HEK293 (cell line): Measurements from ENCODE around the gene SVOP.

Source experiments
- CTCF ChIA-PET: fragments of 350-600 bp; formaldehyde crosslinking; extraction: SDS; loops from one replicate; lab custom pipeline; 2021; ENCODE audit warnings: antibody characterized with exemption; lab: Yijun Ruan, JAX
- POLR2A ChIA-PET: fragments of 300-600 bp; formaldehyde crosslinking; extraction: SDS; loops from one replicate; lab custom pipeline; 2020; ENCODE audit warnings: antibody characterized with exemption, inconsistent platforms; lab: Yijun Ruan, JAX
- H3K27ac ChIP-seq: fragments of 200-500 bp; sonication (Bioruptor generic); 2 replicates; pipeline ENCODE4 v1.5.1; 2014; ENCODE audit warnings: low read depth, low read length, control low read depth, inconsistent platforms; ENCODE audit errors: extremely low read depth
- H3K36me3 ChIP-seq, 2 experiments: fragments of 200-500 bp in 1 of 2; sonication (Bioruptor generic) in 1 of 2; 1 replicate in 1 of 2; 2 replicates in 1 of 2; pipeline ENCODE4 v1.5.1; 2014 to 2017; ENCODE audit warnings: inconsistent platforms in 2 of 2, low read length in 2 of 2; ENCODE audit not compliant: control insufficient read depth in 2 of 2, insufficient read depth in 1 of 2
- H3K4me1 ChIP-seq: fragments of 200-500 bp; sonication (Bioruptor generic); 2 replicates; pipeline ENCODE4 v1.5.1; 2014; ENCODE audit warnings: mild to moderate bottlenecking, low read length, inconsistent platforms; ENCODE audit not compliant: control insufficient read depth, insufficient read depth
- H3K4me3 ChIP-seq: 2 replicates; pipeline ENCODE4 v1.5.1; 2011; ENCODE audit warnings: low read depth, mild to moderate bottlenecking, control low read depth, low read length, moderate library complexity
- H3K9me3 ChIP-seq: fragments of 200-500 bp; sonication (Bioruptor generic); 2 replicates; pipeline ENCODE4 v1.5.1; 2014; ENCODE audit warnings: low read depth, low read length, inconsistent platforms; ENCODE audit not compliant: control insufficient read depth, insufficient read depth
- GLIS2 ChIP-seq: fragments of 450-650 bp; formaldehyde crosslinking; IDR thresholded peaks from 2 replicates; pipeline ENCODE4 v1.5.1; 2016; ENCODE audit warnings: missing biosample characterization, missing genetic modification characterization
- KLF8 ChIP-seq: fragments of 450-650 bp; formaldehyde crosslinking; IDR thresholded peaks from 2 replicates; pipeline ENCODE4 v1.5.1; 2016; ENCODE audit warnings: missing biosample characterization, missing genetic modification characterization
- SCRT2 ChIP-seq: fragments of 450-650 bp; formaldehyde crosslinking; IDR thresholded peaks from 2 replicates; pipeline ENCODE4 v1.5.1; 2016; ENCODE audit warnings: missing biosample characterization, missing genetic modification characterization
- YY1 ChIP-seq: fragments of 450-650 bp; formaldehyde crosslinking; IDR thresholded peaks from 2 replicates; pipeline ENCODE4 v1.5.1; 2018; ENCODE audit warnings: missing biosample characterization, missing genetic modification characterization
- ZBTB17 ChIP-seq: fragments of 450-650 bp; formaldehyde crosslinking; IDR thresholded peaks from 2 replicates; pipeline ENCODE4 v1.5.1; 2016; ENCODE audit warnings: missing biosample characterization, missing genetic modification characterization
- ZEB2 ChIP-seq: fragments of 450-650 bp; formaldehyde crosslinking; IDR thresholded peaks from 2 replicates; pipeline ENCODE4 v1.5.1; 2016; ENCODE audit warnings: missing biosample characterization, missing genetic modification characterization
- ZNF140 ChIP-seq: fragments of 450-650 bp; formaldehyde crosslinking; IDR thresholded peaks from 2 replicates; pipeline ENCODE4 v1.5.1; 2016; ENCODE audit warnings: missing biosample characterization, missing genetic modification characterization
- ZNF184 ChIP-seq: fragments of 450-650 bp; IDR thresholded peaks from 2 replicates; pipeline ENCODE4 v1.5.1; 2018; ENCODE audit warnings: missing biosample characterization, mild to moderate bottlenecking, missing genetic modification characterization
- ZNF335 ChIP-seq: fragments of 450-650 bp; formaldehyde crosslinking; conservative IDR thresholded peaks from 2 replicates; pipeline ENCODE4 v1.5.1; 2016; ENCODE audit warnings: missing biosample characterization, missing genetic modification characterization
- ZNF341 ChIP-seq: fragments of 450-650 bp; formaldehyde crosslinking; IDR thresholded peaks from 2 replicates; pipeline ENCODE4; 2016; ENCODE audit warnings: low read depth, missing biosample characterization, missing genetic modification characterization
- ZNF501 ChIP-seq: fragments of 450-650 bp; formaldehyde crosslinking; IDR thresholded peaks from 2 replicates; pipeline ENCODE4 v1.5.1; 2016; ENCODE audit warnings: missing biosample characterization, missing genetic modification characterization
- ZNF510 ChIP-seq: fragments of 450-650 bp; formaldehyde crosslinking; IDR thresholded peaks from 2 replicates; pipeline ENCODE4 v1.5.1; 2018; ENCODE audit warnings: mild to moderate bottlenecking, missing genetic modification characterization, missing biosample characterization; ENCODE audit not compliant: insufficient replicate concordance
- ZNF561 ChIP-seq: fragments of 450-650 bp; IDR thresholded peaks from 2 replicates; pipeline ENCODE4 v1.5.1; 2018; ENCODE audit warnings: missing biosample characterization, missing genetic modification characterization, borderline replicate concordance
- ZNF623 ChIP-seq: fragments of 450-650 bp; formaldehyde crosslinking; IDR thresholded peaks from 2 replicates; pipeline ENCODE4 v1.5.1; 2016; ENCODE audit warnings: missing biosample characterization, missing genetic modification characterization
- ZNF654 ChIP-seq: fragments of 450-650 bp; formaldehyde crosslinking; IDR thresholded peaks from 2 replicates; pipeline ENCODE4 v1.5.1; 2016; ENCODE audit warnings: low read depth, missing biosample characterization, missing genetic modification characterization
- ZNF660 ChIP-seq: fragments of 450-650 bp; IDR thresholded peaks from 2 replicates; pipeline ENCODE4 v1.5.1; 2018; ENCODE audit warnings: missing biosample characterization, mild to moderate bottlenecking, missing genetic modification characterization
- ZNF768 ChIP-seq: fragments of 450-650 bp; formaldehyde crosslinking; IDR thresholded peaks from 2 replicates; pipeline ENCODE4 v1.5.1; 2018; ENCODE audit warnings: missing biosample characterization, mild to moderate bottlenecking, missing genetic modification characterization
- ZXDB ChIP-seq: fragments of 450-650 bp; formaldehyde crosslinking; IDR thresholded peaks from 2 replicates; pipeline ENCODE4 v1.5.1; 2016; ENCODE audit warnings: missing biosample characterization, missing genetic modification characterization
- TF ChIP-seq, protein P1 (sequence below): fragments of 450-650 bp; formaldehyde crosslinking; IDR thresholded peaks from 2 replicates; pipeline ENCODE4 v1.5.1; 2016; ENCODE audit warnings: missing biosample characterization, missing genetic modification characterization, low read depth
- TF ChIP-seq, protein P2 (sequence below): fragments of 450-650 bp; formaldehyde crosslinking; IDR thresholded peaks from 2 replicates; pipeline ENCODE4 v1.5.1; 2016; ENCODE audit warnings: missing biosample characterization, missing genetic modification characterization, low read depth
- TF ChIP-seq, protein P3 (sequence below): fragments of 450-650 bp; formaldehyde crosslinking; IDR thresholded peaks from 2 replicates; pipeline ENCODE4 v1.5.1; 2017; ENCODE audit warnings: missing biosample characterization, missing genetic modification characterization
- TF ChIP-seq, protein P4 (sequence below): fragments of 450-650 bp; formaldehyde crosslinking; IDR thresholded peaks from 2 replicates; pipeline ENCODE4 v1.5.1; 2016; ENCODE audit warnings: missing biosample characterization, missing genetic modification characterization

SVOP gene

DNA sequence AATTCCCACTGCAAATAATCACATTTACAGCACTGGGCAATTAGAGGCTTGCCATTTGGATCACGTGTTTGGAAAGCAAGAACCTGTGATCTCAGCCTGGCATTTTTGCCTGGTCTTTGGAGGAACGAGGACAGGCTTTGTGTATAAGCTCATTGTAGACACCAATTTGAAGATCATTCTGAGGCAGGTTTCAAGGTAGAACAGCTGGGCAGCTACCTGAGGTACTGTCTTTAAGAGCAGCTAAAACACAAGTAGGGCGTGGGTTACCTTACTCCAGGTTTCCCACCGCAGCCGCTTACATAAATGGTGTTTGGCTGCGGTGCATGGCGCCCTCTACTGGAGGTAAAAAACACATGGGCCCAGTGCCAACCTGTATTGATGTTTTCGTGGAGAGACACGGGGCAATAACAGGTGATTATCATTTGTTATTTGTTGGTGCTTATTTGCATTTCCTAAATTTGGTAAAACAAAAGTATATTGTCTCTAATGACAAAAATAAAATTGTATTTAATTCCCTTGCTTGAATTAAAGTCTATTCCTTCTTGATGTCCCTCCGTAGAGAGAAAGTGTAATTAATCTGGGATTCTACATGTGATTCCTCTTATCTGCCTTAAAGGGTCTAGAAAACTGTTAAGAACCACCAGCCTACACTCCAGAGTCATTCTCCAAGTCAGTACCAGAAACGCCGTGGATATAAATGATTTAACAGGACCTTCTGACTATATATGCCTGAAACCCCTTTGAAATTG lies 69.7 kb downstream of the SVOP start (continued):
- TF ChIP-seq ZNF561: peak; percentile 38; the same call in 1 of the 2 replicates
- 0 out of 2 replicates have a peak, but pooled peaks have one; percentile 43 for TF ChIP-seq ZNF184 (tag by site-specific recombination)
- TF ChIP-seq ZBTB17 (tag by site-specific recombination): peak; percentile 58
- TF ChIP-seq ZNF660: peak; percentile 86; the same call in 1 of the 2 replicates
- no peak for TF ChIP-seq ZNF768
- TF ChIP-seq ZEB2: peak; percentile 60
- peak; percentile 82 for TF ChIP-seq ZNF654
- peak; percentile 38; the same call in 1 of the 2 replicates for TF ChIP-seq ZNF335 (tag by site-specific recombination)
- TF ChIP-seq ZNF140: no peak
- peak; percentile 77 for TF ChIP-seq SCRT2 (tag by site-specific recombination)

DNA sequence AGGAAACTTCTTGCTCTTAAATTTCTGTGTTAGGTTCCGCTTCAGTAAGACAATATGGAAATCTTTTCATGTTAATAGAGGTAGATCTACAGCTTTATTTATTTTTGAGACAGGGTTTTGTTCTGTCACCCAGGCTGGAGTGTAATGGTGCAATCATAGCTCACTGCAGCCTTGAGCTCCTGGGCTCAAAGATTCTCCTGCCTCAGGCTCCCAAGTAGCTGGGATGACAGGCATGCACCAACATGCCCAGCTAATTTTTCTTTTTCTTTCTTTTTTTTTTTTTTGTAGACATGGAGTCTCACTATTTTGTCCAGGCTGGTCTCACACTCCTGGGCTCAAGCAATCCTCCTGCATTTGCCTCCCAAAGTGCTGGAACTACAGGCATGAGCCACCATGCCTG lies 70.9 kb downstream of the SVOP start:
- Histone ChIP-seq H3K9me3 (no peaks in the 10 kb centered on the region), H3K27ac (no peak overlapping the region), H3K4me3 (no peak overlapping the region), H3K36me3 (no peaks in the 10 kb centered on the region), H3K4me1 (no peaks in the 10 kb centered on the region)
- no peak for TF ChIP-seq KLF8 (tag by site-specific recombination)
- TF ChIP-seq, protein P1, sequence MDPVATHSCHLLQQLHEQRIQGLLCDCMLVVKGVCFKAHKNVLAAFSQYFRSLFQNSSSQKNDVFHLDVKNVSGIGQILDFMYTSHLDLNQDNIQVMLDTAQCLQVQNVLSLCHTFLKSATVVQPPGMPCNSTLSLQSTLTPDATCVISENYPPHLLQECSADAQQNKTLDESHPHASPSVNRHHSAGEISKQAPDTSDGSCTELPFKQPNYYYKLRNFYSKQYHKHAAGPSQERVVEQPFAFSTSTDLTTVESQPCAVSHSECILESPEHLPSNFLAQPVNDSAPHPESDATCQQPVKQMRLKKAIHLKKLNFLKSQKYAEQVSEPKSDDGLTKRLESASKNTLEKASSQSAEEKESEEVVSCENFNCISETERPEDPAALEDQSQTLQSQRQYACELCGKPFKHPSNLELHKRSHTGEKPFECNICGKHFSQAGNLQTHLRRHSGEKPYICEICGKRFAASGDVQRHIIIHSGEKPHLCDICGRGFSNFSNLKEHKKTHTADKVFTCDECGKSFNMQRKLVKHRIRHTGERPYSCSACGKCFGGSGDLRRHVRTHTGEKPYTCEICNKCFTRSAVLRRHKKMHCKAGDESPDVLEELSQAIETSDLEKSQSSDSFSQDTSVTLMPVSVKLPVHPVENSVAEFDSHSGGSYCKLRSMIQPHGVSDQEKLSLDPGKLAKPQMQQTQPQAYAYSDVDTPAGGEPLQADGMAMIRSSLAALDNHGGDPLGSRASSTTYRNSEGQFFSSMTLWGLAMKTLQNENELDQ: no peak
- no peak for TF ChIP-seq ZNF510
- TF ChIP-seq GLIS2 (tag by site-specific recombination): no peak
- TF ChIP-seq, protein P2, sequence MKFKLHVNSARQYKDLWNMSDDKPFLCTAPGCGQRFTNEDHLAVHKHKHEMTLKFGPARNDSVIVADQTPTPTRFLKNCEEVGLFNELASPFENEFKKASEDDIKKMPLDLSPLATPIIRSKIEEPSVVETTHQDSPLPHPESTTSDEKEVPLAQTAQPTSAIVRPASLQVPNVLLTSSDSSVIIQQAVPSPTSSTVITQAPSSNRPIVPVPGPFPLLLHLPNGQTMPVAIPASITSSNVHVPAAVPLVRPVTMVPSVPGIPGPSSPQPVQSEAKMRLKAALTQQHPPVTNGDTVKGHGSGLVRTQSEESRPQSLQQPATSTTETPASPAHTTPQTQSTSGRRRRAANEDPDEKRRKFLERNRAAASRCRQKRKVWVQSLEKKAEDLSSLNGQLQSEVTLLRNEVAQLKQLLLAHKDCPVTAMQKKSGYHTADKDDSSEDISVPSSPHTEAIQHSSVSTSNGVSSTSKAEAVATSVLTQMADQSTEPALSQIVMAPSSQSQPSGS: no peak
- TF ChIP-seq, protein P3, sequence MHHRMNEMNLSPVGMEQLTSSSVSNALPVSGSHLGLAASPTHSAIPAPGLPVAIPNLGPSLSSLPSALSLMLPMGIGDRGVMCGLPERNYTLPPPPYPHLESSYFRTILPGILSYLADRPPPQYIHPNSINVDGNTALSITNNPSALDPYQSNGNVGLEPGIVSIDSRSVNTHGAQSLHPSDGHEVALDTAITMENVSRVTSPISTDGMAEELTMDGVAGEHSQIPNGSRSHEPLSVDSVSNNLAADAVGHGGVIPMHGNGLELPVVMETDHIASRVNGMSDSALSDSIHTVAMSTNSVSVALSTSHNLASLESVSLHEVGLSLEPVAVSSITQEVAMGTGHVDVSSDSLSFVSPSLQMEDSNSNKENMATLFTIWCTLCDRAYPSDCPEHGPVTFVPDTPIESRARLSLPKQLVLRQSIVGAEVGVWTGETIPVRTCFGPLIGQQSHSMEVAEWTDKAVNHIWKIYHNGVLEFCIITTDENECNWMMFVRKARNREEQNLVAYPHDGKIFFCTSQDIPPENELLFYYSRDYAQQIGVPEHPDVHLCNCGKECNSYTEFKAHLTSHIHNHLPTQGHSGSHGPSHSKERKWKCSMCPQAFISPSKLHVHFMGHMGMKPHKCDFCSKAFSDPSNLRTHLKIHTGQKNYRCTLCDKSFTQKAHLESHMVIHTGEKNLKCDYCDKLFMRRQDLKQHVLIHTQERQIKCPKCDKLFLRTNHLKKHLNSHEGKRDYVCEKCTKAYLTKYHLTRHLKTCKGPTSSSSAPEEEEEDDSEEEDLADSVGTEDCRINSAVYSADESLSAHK (tag by site-specific recombination): no peak
- TF ChIP-seq, protein P4, sequence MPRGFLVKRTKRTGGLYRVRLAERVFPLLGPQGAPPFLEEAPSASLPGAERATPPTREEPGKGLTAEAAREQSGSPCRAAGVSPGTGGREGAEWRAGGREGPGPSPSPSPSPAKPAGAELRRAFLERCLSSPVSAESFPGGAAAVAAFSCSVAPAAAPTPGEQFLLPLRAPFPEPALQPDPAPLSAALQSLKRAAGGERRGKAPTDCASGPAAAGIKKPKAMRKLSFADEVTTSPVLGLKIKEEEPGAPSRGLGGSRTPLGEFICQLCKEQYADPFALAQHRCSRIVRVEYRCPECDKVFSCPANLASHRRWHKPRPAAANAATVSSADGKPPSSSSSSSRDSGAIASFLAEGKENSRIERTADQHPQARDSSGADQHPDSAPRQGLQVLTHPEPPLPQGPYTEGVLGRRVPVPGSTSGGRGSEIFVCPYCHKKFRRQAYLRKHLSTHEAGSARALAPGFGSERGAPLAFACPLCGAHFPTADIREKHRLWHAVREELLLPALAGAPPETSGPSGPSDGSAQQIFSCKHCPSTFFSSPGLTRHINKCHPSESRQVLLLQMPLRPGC (tag by site-specific recombination): no peak
- TF ChIP-seq ZXDB (tag by site-specific recombination): no peak
- TF ChIP-seq YY1 (tag by site-specific recombination): no peak
- no peak for TF ChIP-seq ZNF501 (tag by site-specific recombination)
- no peak for TF ChIP-seq ZNF341 (tag by site-specific recombination)
- no peak for TF ChIP-seq ZNF623 (tag by site-specific recombination)
- ChIA-PET CTCF (interaction anchor here (0.5 to 2.2 kb wide), 10 partner anchors 8 to 318 kb away, joined by 3 to 19 read pairs (median 6); partner anchors contain the start of genes ALKBH2 and DAO), POLR2A (interaction anchor here (0.8 kb wide), 1 partner anchor 377 kb away, joined by 6 read pairs; no protein-coding TSS in a partner anchor)
